ENCODE data around the gene MBD5. TPM values are rescaled to one million over a fixed set of nuclear protein-coding genes. Genes with fewer than 3 reads are reported as not detected.

Gene MBD5
- total RNA-seq, 2 donors from 2014 or later, result 34.7 to 40.9 TPM

- peak overlapping the region; percentile 79 for H3K27ac Mint-ChIP-seq
Measured at GRCh38 chr2:148528356-148529064, 507.6 kb downstream of the MBD5 start.

GRCh38 chr2:148529745-148530144, 508.9 kb downstream of the MBD5 start:
- H3K27ac Mint-ChIP-seq, result no peak overlapping the region

More at GRCh38 chr2:148528356-148529064, 507.6 kb downstream of the MBD5 start:
- peaks cover 75% of the 10 kb centered on the region for H3K4me1 Mint-ChIP-seq (ENCODE audit: low read depth)
- peak; percentile 4 to 5 for ATAC-seq (replicated peaks in 1 of 2)
- H3K27me3 Mint-ChIP-seq (ENCODE audit: low read depth), result no peaks in the 10 kb centered on the region
- peak overlapping the region; percentile 76 to 81 for H3K4me3 Mint-ChIP-seq
- peaks cover 2% of the 10 kb centered on the region in 2 donors for H3K36me3 Mint-ChIP-seq (ENCODE audit: insufficient read depth in 2 of 2)
- no peak for DNase-seq
- H3K9me3 Mint-ChIP-seq, result peaks cover 2% of the 10 kb centered on the region in 2 donors

GRCh38 chr2:148530350-148530749, 509.5 kb downstream of the MBD5 start:
- no peak overlapping the region for H3K27ac Mint-ChIP-seq

More at GRCh38 chr2:148529745-148530144, 508.9 kb downstream of the MBD5 start:
- Mint-ChIP-seq H3K4me3 (peak overlapping the region in 1 of 2 donors; percentile 26), H3K4me1 (ENCODE audit: low read depth) (peaks cover 69% of the 10 kb centered on the region), H3K9me3 (peaks cover 2% of the 10 kb centered on the region in 2 donors), H3K36me3 (ENCODE audit: insufficient read depth in 2 of 2) (peaks cover 2% of the 10 kb centered on the region in 2 donors), H3K27me3 (ENCODE audit: low read depth) (no peaks in the 10 kb centered on the region)
- ATAC-seq (replicated peaks in 1 of 2) (no peak), DNase-seq (no peak)

GRCh38 chr2:148531235-148531634, 510.3 kb downstream of the MBD5 start:
- H3K27ac Mint-ChIP-seq, result no peak overlapping the region
- peaks cover 66% of the 10 kb centered on the region for H3K4me1 Mint-ChIP-seq (ENCODE audit: low read depth)
- H3K4me3 Mint-ChIP-seq, result no peak overlapping the region

More at GRCh38 chr2:148530350-148530749, 509.5 kb downstream of the MBD5 start:
- Mint-ChIP-seq H3K4me1 (ENCODE audit: low read depth) (peaks cover 69% of the 10 kb centered on the region), H3K9me3 (no peaks in the 10 kb centered on the region), H3K27me3 (ENCODE audit: low read depth) (no peaks in the 10 kb centered on the region), H3K36me3 (ENCODE audit: insufficient read depth in 2 of 2) (no peaks in the 10 kb centered on the region), H3K4me3 (no peak overlapping the region)
- ATAC-seq (replicated peaks in 1 of 2) (no peak), DNase-seq (no peak)

GRCh38 chr2:148531669-148532428, 511.0 kb downstream of the MBD5 start:
- Mint-ChIP-seq H3K36me3 (ENCODE audit: insufficient read depth in 2 of 2) (no peaks in the 10 kb centered on the region), H3K4me1 (ENCODE audit: low read depth) (peaks cover 60% of the 10 kb centered on the region), H3K9me3 (no peaks in the 10 kb centered on the region), H3K27me3 (ENCODE audit: low read depth) (no peaks in the 10 kb centered on the region), H3K4me3 (no peak overlapping the region), H3K27ac (no peak overlapping the region)
- ATAC-seq (replicated peaks in 1 of 2) (no peak), DNase-seq (no peak)

More at GRCh38 chr2:148531235-148531634, 510.3 kb downstream of the MBD5 start:
- H3K27me3 Mint-ChIP-seq (ENCODE audit: low read depth), result no peaks in the 10 kb centered on the region
- H3K9me3 Mint-ChIP-seq, result no peaks in the 10 kb centered on the region
- no peaks in the 10 kb centered on the region for H3K36me3 Mint-ChIP-seq (ENCODE audit: insufficient read depth in 2 of 2)
- DNase-seq (no peak), ATAC-seq (replicated peaks in 1 of 2) (no peak)

GRCh38 chr2:148533004-148533403, 512.1 kb downstream of the MBD5 start:
- H3K4me1 Mint-ChIP-seq (ENCODE audit: low read depth), result peaks cover 53% of the 10 kb centered on the region

GRCh38 chr2:148533685-148534084, 512.8 kb downstream of the MBD5 start:
- no peak overlapping the region for H3K4me3 Mint-ChIP-seq
- ATAC-seq (replicated peaks in 1 of 2), result peak in 1 of 2 donors; percentile 50

More at GRCh38 chr2:148533004-148533403, 512.1 kb downstream of the MBD5 start:
- DNase-seq (no peak), ATAC-seq (replicated peaks in 1 of 2) (no peak)
- Mint-ChIP-seq H3K27ac (no peak overlapping the region), H3K36me3 (ENCODE audit: insufficient read depth in 2 of 2) (no peaks in the 10 kb centered on the region), H3K27me3 (ENCODE audit: low read depth) (no peaks in the 10 kb centered on the region), H3K4me3 (no peak overlapping the region), H3K9me3 (no peaks in the 10 kb centered on the region)

GRCh38 chr2:148534416-148535204, 513.7 kb downstream of the MBD5 start:
- Mint-ChIP-seq H3K27ac (no peak overlapping the region), H3K27me3 (ENCODE audit: low read depth) (no peaks in the 10 kb centered on the region), H3K36me3 (ENCODE audit: insufficient read depth in 2 of 2) (no peaks in the 10 kb centered on the region), H3K9me3 (no peaks in the 10 kb centered on the region), H3K4me3 (no peak overlapping the region), H3K4me1 (ENCODE audit: low read depth) (peaks cover 53% of the 10 kb centered on the region)
- DNase-seq, result no peak
- ATAC-seq (replicated peaks in 1 of 2), result no peak

More at GRCh38 chr2:148533685-148534084, 512.8 kb downstream of the MBD5 start:
- DNase-seq, result no peak
- Mint-ChIP-seq H3K9me3 (no peaks in the 10 kb centered on the region), H3K27me3 (ENCODE audit: low read depth) (no peaks in the 10 kb centered on the region), H3K27ac (no peak overlapping the region), H3K36me3 (ENCODE audit: insufficient read depth in 2 of 2) (no peaks in the 10 kb centered on the region), H3K4me1 (ENCODE audit: low read depth) (peaks cover 53% of the 10 kb centered on the region)

GRCh38 chr2:148538375-148538774, 517.5 kb downstream of the MBD5 start:
- DNase-seq, result no peak
- H3K36me3 Mint-ChIP-seq (ENCODE audit: insufficient read depth in 2 of 2), result no peaks in the 10 kb centered on the region
- peaks cover 66% of the 10 kb centered on the region for H3K4me1 Mint-ChIP-seq (ENCODE audit: low read depth)
- H3K27me3 Mint-ChIP-seq (ENCODE audit: low read depth), result no peaks in the 10 kb centered on the region
- H3K4me3 Mint-ChIP-seq, result no peak overlapping the region
- no peaks in the 10 kb centered on the region for H3K9me3 Mint-ChIP-seq
- H3K27ac Mint-ChIP-seq, result no peak overlapping the region
- no peak for ATAC-seq (replicated peaks in 1 of 2)

- Mint-ChIP-seq H3K4me3 (peak overlapping the region; percentile 43 to 45), H3K9me3 (no peaks in the 10 kb centered on the region)
- peak; percentile 83 to 87 for ATAC-seq (replicated peaks in 1 of 2)
Measured at GRCh38 chr2:148540022-148540421, 519.1 kb downstream of the MBD5 start.

GRCh38 chr2:148541792-148542191, 520.9 kb downstream of the MBD5 start:
- peaks cover 2 to 3% of the 10 kb centered on the region in 2 donors for H3K36me3 Mint-ChIP-seq (ENCODE audit: insufficient read depth in 2 of 2)
- H3K9me3 Mint-ChIP-seq, result peaks cover 3% of the 10 kb centered on the region in 2 donors
- peaks cover 83% of the 10 kb centered on the region for H3K4me1 Mint-ChIP-seq (ENCODE audit: low read depth)
- H3K4me3 Mint-ChIP-seq, result no peak overlapping the region
- no peak for DNase-seq
- no peaks in the 10 kb centered on the region for H3K27me3 Mint-ChIP-seq (ENCODE audit: low read depth)
- ATAC-seq (replicated peaks in 1 of 2), result no peak
- no peak overlapping the region for H3K27ac Mint-ChIP-seq

More at GRCh38 chr2:148540022-148540421, 519.1 kb downstream of the MBD5 start:
- H3K27me3 Mint-ChIP-seq (ENCODE audit: low read depth), result no peaks in the 10 kb centered on the region
- peak overlapping the region; percentile 63 for H3K27ac Mint-ChIP-seq
- DNase-seq, result peak; percentile 40 to 50
- peaks cover 72% of the 10 kb centered on the region for H3K4me1 Mint-ChIP-seq (ENCODE audit: low read depth)
- peaks cover 0 to 2% of the 10 kb centered on the region in 2 donors for H3K36me3 Mint-ChIP-seq (ENCODE audit: insufficient read depth in 2 of 2)

GRCh38 chr2:148542614-148543013, 521.7 kb downstream of the MBD5 start:
- Mint-ChIP-seq H3K4me1 (ENCODE audit: low read depth) (peaks cover 88% of the 10 kb centered on the region), H3K9me3 (peaks cover 3% of the 10 kb centered on the region in 2 donors), H3K4me3 (no peak overlapping the region), H3K27ac (no peak overlapping the region), H3K27me3 (ENCODE audit: low read depth) (no peaks in the 10 kb centered on the region), H3K36me3 (ENCODE audit: insufficient read depth in 2 of 2) (peaks cover 2 to 3% of the 10 kb centered on the region in 2 donors)
- no peak for DNase-seq
- ATAC-seq (replicated peaks in 1 of 2), result no peak
